ENCODE results near the gene MCFD2. TPM values are rescaled to one million over a fixed set of nuclear protein-coding genes. Genes with fewer than 3 reads are reported as not detected.

The MCFD2 gene
- total and polyA plus RNA-seq, 2 donors (not counting 1 experiment from before 2014, with no cell fraction given), result 31.6 to 53.3 TPM

DNA sequence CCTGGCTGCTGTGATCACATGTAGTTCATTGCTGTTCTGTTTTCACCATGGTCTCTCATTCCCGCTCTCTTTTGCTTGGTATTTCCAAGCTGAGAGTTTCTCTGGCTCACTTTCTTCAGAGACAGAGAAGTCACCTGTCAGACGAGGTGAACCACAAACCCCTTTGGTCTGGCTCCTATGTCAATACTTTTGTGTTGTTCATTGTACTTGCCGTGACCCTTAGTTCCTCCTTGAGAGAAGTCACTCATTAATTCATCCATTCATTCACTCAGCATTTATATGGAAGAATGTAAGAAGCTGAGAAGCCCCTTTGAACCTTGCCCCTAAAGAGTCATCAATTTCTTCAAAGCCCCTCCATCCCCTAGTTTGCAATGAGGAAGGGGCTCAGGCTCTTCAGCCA, 15.2 kb downstream of the MCFD2 start:
- no peak for DNase-seq
- Histone ChIP-seq H3K4me2 (replicated peaks; ENCODE audit: low read depth, low read length, poor library complexity, severe bottlenecking) (no peak overlapping the region), H3K4me1 (ENCODE audit: control insufficient read depth in 2 of 2, insufficient read depth in 2 of 2, low read length in 2 of 2) (peaks cover 8 to 14% of the 10 kb centered on the region in 2 donors), H3K27me3 (replicated peaks in 1 of 4; ENCODE audit: control extremely low read depth in 1 of 4, control insufficient read depth in 3 of 4, insufficient read depth in 4 of 4, low read length in 3 of 4) (no peaks in the 10 kb centered on the region), H3K36me3 (replicated peaks in 1 of 2; ENCODE audit: control extremely low read depth in 1 of 2, control insufficient read depth in 1 of 2, extremely low read depth in 1 of 2, insufficient read depth in 2 of 2, low read length in 1 of 2) (peaks cover 0 to 14% of the 10 kb centered on the region in 2 experiments), H3K4me3 (ENCODE audit: control extremely low read depth in 1 of 5, extremely low read depth in 1 of 5, insufficient read depth in 1 of 5, low read depth in 2 of 5, low read length in 4 of 5) (no peak overlapping the region), H3K79me2 (ENCODE audit: control insufficient read depth, insufficient read depth, low read length) (peaks cover 4% of the 10 kb centered on the region), H3K27ac (ENCODE audit: low read length in 2 of 2) (no peak overlapping the region), H2AFZ (ENCODE audit: insufficient read depth, low read depth, low read length, poor library complexity, severe bottlenecking) (no peak overlapping the region), H3K9me3 (ENCODE audit: control extremely low read depth in 1 of 3, control insufficient read depth in 2 of 3, insufficient read depth in 1 of 3, low read length in 2 of 3) (no peaks in the 10 kb centered on the region), H4K20me1 (ENCODE audit: control insufficient read depth, insufficient read depth, low read length, poor library complexity, severe bottlenecking) (no peaks in the 10 kb centered on the region), H3K9ac (ENCODE audit: low read length) (no peak overlapping the region)
- WGBS (ENCODE audit: insufficient coverage), result 100% methylated on average over 1 of the region's 3 CpGs
- Mint-ChIP-seq H3K9me3 (ENCODE audit: insufficient read depth) (no peaks in the 10 kb centered on the region), H3K4me3 (no peak overlapping the region), H3K27ac (no peak overlapping the region), H3K27me3 (no peaks in the 10 kb centered on the region), H3K4me1 (peaks cover 23% of the 10 kb centered on the region)
- no peak for TF ChIP-seq EZH2 (IDR thresholded peaks at IDR 0.05; ENCODE audit: borderline replicate concordance, insufficient read depth, low read depth, low read length, poor library complexity, severe bottlenecking)
- TF ChIP-seq, protein P1, sequence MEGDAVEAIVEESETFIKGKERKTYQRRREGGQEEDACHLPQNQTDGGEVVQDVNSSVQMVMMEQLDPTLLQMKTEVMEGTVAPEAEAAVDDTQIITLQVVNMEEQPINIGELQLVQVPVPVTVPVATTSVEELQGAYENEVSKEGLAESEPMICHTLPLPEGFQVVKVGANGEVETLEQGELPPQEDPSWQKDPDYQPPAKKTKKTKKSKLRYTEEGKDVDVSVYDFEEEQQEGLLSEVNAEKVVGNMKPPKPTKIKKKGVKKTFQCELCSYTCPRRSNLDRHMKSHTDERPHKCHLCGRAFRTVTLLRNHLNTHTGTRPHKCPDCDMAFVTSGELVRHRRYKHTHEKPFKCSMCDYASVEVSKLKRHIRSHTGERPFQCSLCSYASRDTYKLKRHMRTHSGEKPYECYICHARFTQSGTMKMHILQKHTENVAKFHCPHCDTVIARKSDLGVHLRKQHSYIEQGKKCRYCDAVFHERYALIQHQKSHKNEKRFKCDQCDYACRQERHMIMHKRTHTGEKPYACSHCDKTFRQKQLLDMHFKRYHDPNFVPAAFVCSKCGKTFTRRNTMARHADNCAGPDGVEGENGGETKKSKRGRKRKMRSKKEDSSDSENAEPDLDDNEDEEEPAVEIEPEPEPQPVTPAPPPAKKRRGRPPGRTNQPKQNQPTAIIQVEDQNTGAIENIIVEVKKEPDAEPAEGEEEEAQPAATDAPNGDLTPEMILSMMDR (IDR thresholded peaks at IDR 0.05), result no peak
- ATAC-seq (ENCODE audit: low read depth), result no peak
- intact Hi-C loops (cut with micrococcal nuclease), result no loop called here
- CTCF ChIA-PET, result interaction anchor here (1.0 kb wide), 1 partner anchor 37 kb away, joined by 3 read pairs; no protein-coding TSS in a partner anchor
- POLR2A ChIA-PET, result no interaction called here

DNA sequence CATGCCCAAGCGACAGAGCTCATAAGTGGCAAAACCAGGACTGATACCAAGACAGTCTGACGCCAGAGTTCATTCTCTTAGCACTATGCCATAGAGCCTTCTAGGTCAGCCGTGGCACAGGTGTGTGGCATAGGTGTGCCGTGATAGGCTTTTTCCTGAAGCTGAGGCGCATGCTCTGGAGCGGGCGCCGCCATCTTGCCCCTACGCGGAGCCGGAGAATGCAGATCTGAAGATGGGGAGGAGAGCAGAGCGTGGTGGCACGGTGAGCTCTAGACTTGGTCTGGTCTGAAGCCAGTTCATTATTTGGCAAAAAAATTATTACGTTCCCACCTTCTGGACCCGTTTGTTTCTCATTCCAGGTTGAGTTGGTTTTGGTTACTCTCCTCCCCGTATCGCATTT, 16.6 kb downstream of the MCFD2 start:
- no peak overlapping the region for H3K4me3 Mint-ChIP-seq
- ATAC-seq (ENCODE audit: low read depth) (no peak), DNase-seq (no peak)
- no peak overlapping the region for H3K27ac ChIP-seq (ENCODE audit: low read length in 2 of 2)
- H3K4me1 ChIP-seq (ENCODE audit: control insufficient read depth in 2 of 2, insufficient read depth in 2 of 2, low read length in 2 of 2), result peaks cover 8 to 14% of the 10 kb centered on the region in 2 donors
- WGBS (ENCODE audit: insufficient coverage), result 100% methylated on average over 13 of the region's 17 CpGs
- peaks cover 0 to 10% of the 10 kb centered on the region in 2 experiments for H3K36me3 ChIP-seq (replicated peaks in 1 of 2; ENCODE audit: control extremely low read depth in 1 of 2, control insufficient read depth in 1 of 2, extremely low read depth in 1 of 2, insufficient read depth in 2 of 2, low read length in 1 of 2)
- H3K9ac ChIP-seq (ENCODE audit: low read length), result no peak overlapping the region
- no peaks in the 10 kb centered on the region for H4K20me1 ChIP-seq (ENCODE audit: control insufficient read depth, insufficient read depth, low read length, poor library complexity, severe bottlenecking)
- H3K9me3 Mint-ChIP-seq (ENCODE audit: insufficient read depth), result no peaks in the 10 kb centered on the region
- H3K27ac Mint-ChIP-seq, result no peak overlapping the region
- TF ChIP-seq, protein P1 (IDR thresholded peaks at IDR 0.05), result no peak
- no peak for TF ChIP-seq EZH2 (IDR thresholded peaks at IDR 0.05; ENCODE audit: borderline replicate concordance, insufficient read depth, low read depth, low read length, poor library complexity, severe bottlenecking)
- peaks cover 4% of the 10 kb centered on the region for H3K79me2 ChIP-seq (ENCODE audit: control insufficient read depth, insufficient read depth, low read length)
- H3K4me1 Mint-ChIP-seq, result peaks cover 18% of the 10 kb centered on the region
- POLR2A ChIA-PET, result no interaction called here
- H3K27me3 ChIP-seq (replicated peaks in 1 of 4; ENCODE audit: control extremely low read depth in 1 of 4, control insufficient read depth in 3 of 4, insufficient read depth in 4 of 4, low read length in 3 of 4), result no peaks in the 10 kb centered on the region
- no peaks in the 10 kb centered on the region for H3K27me3 Mint-ChIP-seq
- no peak overlapping the region for H2AFZ ChIP-seq (ENCODE audit: insufficient read depth, low read depth, low read length, poor library complexity, severe bottlenecking)
- H3K4me2 ChIP-seq (replicated peaks; ENCODE audit: low read depth, low read length, poor library complexity, severe bottlenecking), result no peak overlapping the region
- H3K9me3 ChIP-seq (ENCODE audit: control extremely low read depth in 1 of 3, control insufficient read depth in 2 of 3, insufficient read depth in 1 of 3, low read length in 2 of 3), result no peaks in the 10 kb centered on the region
- intact Hi-C loops (cut with micrococcal nuclease), result no loop called here
- CTCF ChIA-PET, result no interaction called here
- no peak overlapping the region for H3K4me3 ChIP-seq (ENCODE audit: control extremely low read depth in 1 of 5, extremely low read depth in 1 of 5, insufficient read depth in 1 of 5, low read depth in 2 of 5, low read length in 4 of 5)

Data from B cell (primary cell).